Urothelium cell line (cell line): ENCODE measurements around the gene CCDC159.

Experiments
- DNase-seq: peaks from one replicate; pipeline ENCODE4 v3.0.0; 2011; ENCODE audit warnings: low spot score, mixed read lengths
- FAIRE-seq: peaks from 2 replicates; lab custom pipeline; 2011; peaks lifted over from hg19 to GRCh38; lab: Jason Lieb, UNC

CCDC159 gene

GRCh38 chr19:11387162-11388034 lies 41.1 kb downstream of the CCDC159 start:
- FAIRE-seq (no peak), DNase-seq (no peak)

- FAIRE-seq (no peak), DNase-seq (no peak)
Observed at GRCh38 chr19:11390359-11390758, 44.0 kb downstream of the CCDC159 start.

- DNase-seq, result no peak
- FAIRE-seq, result no peak
Observed at GRCh38 chr19:11390933-11391680, 44.8 kb downstream of the CCDC159 start.

GRCh38 chr19:11397089-11397610 lies 50.8 kb downstream of the CCDC159 start:
- no peak for FAIRE-seq
- no peak for DNase-seq

- FAIRE-seq (no peak), DNase-seq (no peak)
Observed at GRCh38 chr19:11399667-11400066, 53.3 kb downstream of the CCDC159 start.

- no peak for FAIRE-seq
- no peak for DNase-seq
Observed at GRCh38 chr19:11400798-11401197, 54.5 kb downstream of the CCDC159 start.

- FAIRE-seq, result no peak
- DNase-seq, result no peak
Observed at GRCh38 chr19:11401808-11402543, 55.7 kb downstream of the CCDC159 start.
